ENCODE results near the gene UQCRC2.

Gene UQCRC2

GRCh38 chr16:21989751-21990150 lies 36.6 kb downstream of the UQCRC2 start:
- no peak for DNase-seq
- peaks cover 0 to 7% (median 4%) of the 10 kb centered on the region in 4 experiments for H3K36me3 ChIP-seq (ENCODE audit: control insufficient read depth in 4 of 4, insufficient read depth in 4 of 4, low read length in 3 of 4)
- H3K27ac ChIP-seq (ENCODE audit: insufficient read depth in 1 of 2, low read depth in 1 of 2, low read length in 2 of 2, poor library complexity in 1 of 2, severe bottlenecking in 2 of 2), result no peak overlapping the region
- no CpG with 5 or more reads among the region's 2 CpGs for WGBS (ENCODE audit: insufficient coverage)
- H3K4me3 ChIP-seq (ENCODE audit: control insufficient read depth in 1 of 7, extremely low read depth in 1 of 7, insufficient read depth in 4 of 7, low read depth in 2 of 7, low read length in 6 of 7), result no peak overlapping the region
- H3K4me1 ChIP-seq (ENCODE audit: control extremely low read depth in 1 of 4, control insufficient read depth in 4 of 4, insufficient read depth in 4 of 4, low read length in 3 of 4), result no peaks in the 10 kb centered on the region
- POLR2A ChIA-PET, result no interaction called here
- H3K9me3 ChIP-seq (ENCODE audit: control extremely low read depth in 1 of 5, control insufficient read depth in 4 of 5, insufficient read depth in 2 of 5, low read depth in 1 of 5, low read length in 4 of 5), result no peaks in the 10 kb centered on the region
- no peaks in the 10 kb centered on the region for H3K27me3 ChIP-seq (replicated peaks in 2 of 5; ENCODE audit: control insufficient read depth in 4 of 5, insufficient read depth in 5 of 5, low read length in 4 of 5)
- CTCF ChIA-PET, result interaction anchor here (0.9 to 3.1 kb wide), 7 partner anchors 9 to 198 kb away, joined by 3 to 20 read pairs (median 7); partner anchors contain the start of gene PDZD9

GRCh38 chr16:21990381-21990944 lies 37.3 kb downstream of the UQCRC2 start:
- Histone ChIP-seq H3K4me1 (ENCODE audit: control extremely low read depth in 1 of 4, control insufficient read depth in 4 of 4, insufficient read depth in 4 of 4, low read length in 3 of 4) (no peaks in the 10 kb centered on the region), H3K9me3 (ENCODE audit: control extremely low read depth in 1 of 5, control insufficient read depth in 4 of 5, insufficient read depth in 2 of 5, low read depth in 1 of 5, low read length in 4 of 5) (no peaks in the 10 kb centered on the region), H3K27ac (ENCODE audit: insufficient read depth in 1 of 2, low read depth in 1 of 2, low read length in 2 of 2, poor library complexity in 1 of 2, severe bottlenecking in 2 of 2) (no peak overlapping the region), H3K36me3 (ENCODE audit: control insufficient read depth in 4 of 4, insufficient read depth in 4 of 4, low read length in 3 of 4) (peaks cover 0 to 5% (median under 1%) of the 10 kb centered on the region in 4 experiments), H3K27me3 (replicated peaks in 2 of 5; ENCODE audit: control insufficient read depth in 4 of 5, insufficient read depth in 5 of 5, low read length in 4 of 5) (no peaks in the 10 kb centered on the region), H3K4me3 (ENCODE audit: control insufficient read depth in 1 of 7, extremely low read depth in 1 of 7, insufficient read depth in 4 of 7, low read depth in 2 of 7, low read length in 6 of 7) (no peak overlapping the region)
- CTCF ChIA-PET, result interaction anchor here (0.6 to 3.1 kb wide), 10 partner anchors 9 to 333 kb away, joined by 3 to 20 read pairs (median 3); partner anchors contain the start of gene PDZD9
- 80% methylated on average over 1 of the region's 3 CpGs for WGBS (ENCODE audit: insufficient coverage)
- no peak for DNase-seq
- POLR2A ChIA-PET, result interaction anchor here (0.6 kb wide), 1 partner anchor 117 kb away, joined by 5 read pairs; no protein-coding TSS in a partner anchor

- POLR2A ChIA-PET, result interaction anchor here (1.0 kb wide), 1 partner anchor 16 kb away, joined by 3 read pairs; no protein-coding TSS in a partner anchor
- CTCF ChIA-PET, result interaction anchor here (2.0 to 3.1 kb wide), 3 partner anchors 10 to 197 kb away, joined by 7 to 16 read pairs (median 15); no protein-coding TSS in a partner anchor
Observed at GRCh38 chr16:21991621-21992020, 38.5 kb downstream of the UQCRC2 start.

GRCh38 chr16:21994856-21995465 lies 41.8 kb downstream of the UQCRC2 start:
- ChIA-PET POLR2A (interaction anchor here (0.7 kb wide), 1 partner anchor 88 kb away, joined by 4 read pairs; no protein-coding TSS in a partner anchor), CTCF (interaction anchor here (0.8 to 1.9 kb wide), 2 partner anchors 83 to 88 kb away, joined by 3 to 8 read pairs; no protein-coding TSS in a partner anchor)
- no peak overlapping the region for H3K4me3 ChIP-seq (ENCODE audit: control insufficient read depth in 1 of 7, extremely low read depth in 1 of 7, insufficient read depth in 4 of 7, low read depth in 2 of 7, low read length in 6 of 7)
- no peak overlapping the region for H3K27ac ChIP-seq (ENCODE audit: insufficient read depth in 1 of 2, low read depth in 1 of 2, low read length in 2 of 2, poor library complexity in 1 of 2, severe bottlenecking in 2 of 2)
- 97% methylated on average over 4 of the region's 13 CpGs for WGBS (ENCODE audit: insufficient coverage)
- peak in 1 of 3 donors; percentile 13 for DNase-seq
- no peaks in the 10 kb centered on the region for H3K36me3 ChIP-seq (ENCODE audit: control insufficient read depth in 4 of 4, insufficient read depth in 4 of 4, low read length in 3 of 4)
- peaks cover 5 to 7% (median 6%) of the 10 kb centered on the region in 4 experiments for H3K4me1 ChIP-seq (ENCODE audit: control extremely low read depth in 1 of 4, control insufficient read depth in 4 of 4, insufficient read depth in 4 of 4, low read length in 3 of 4)
- H3K9me3 ChIP-seq (ENCODE audit: control extremely low read depth in 1 of 5, control insufficient read depth in 4 of 5, insufficient read depth in 2 of 5, low read depth in 1 of 5, low read length in 4 of 5), result no peaks in the 10 kb centered on the region
- H3K27me3 ChIP-seq (replicated peaks in 2 of 5; ENCODE audit: control insufficient read depth in 4 of 5, insufficient read depth in 5 of 5, low read length in 4 of 5), result no peaks in the 10 kb centered on the region

More at GRCh38 chr16:21991621-21992020, 38.5 kb downstream of the UQCRC2 start:
- Histone ChIP-seq H3K36me3 (ENCODE audit: control insufficient read depth in 4 of 4, insufficient read depth in 4 of 4, low read length in 3 of 4) (peaks cover 0 to 2% (median 0%) of the 10 kb centered on the region in 4 experiments), H3K27me3 (replicated peaks in 2 of 5; ENCODE audit: control insufficient read depth in 4 of 5, insufficient read depth in 5 of 5, low read length in 4 of 5) (no peaks in the 10 kb centered on the region), H3K27ac (ENCODE audit: insufficient read depth in 1 of 2, low read depth in 1 of 2, low read length in 2 of 2, poor library complexity in 1 of 2, severe bottlenecking in 2 of 2) (no peak overlapping the region), H3K4me3 (ENCODE audit: control insufficient read depth in 1 of 7, extremely low read depth in 1 of 7, insufficient read depth in 4 of 7, low read depth in 2 of 7, low read length in 6 of 7) (no peak overlapping the region), H3K4me1 (ENCODE audit: control extremely low read depth in 1 of 4, control insufficient read depth in 4 of 4, insufficient read depth in 4 of 4, low read length in 3 of 4) (no peaks in the 10 kb centered on the region), H3K9me3 (ENCODE audit: control extremely low read depth in 1 of 5, control insufficient read depth in 4 of 5, insufficient read depth in 2 of 5, low read depth in 1 of 5, low read length in 4 of 5) (no peaks in the 10 kb centered on the region)
- 100% methylated on average over 2 of the region's 6 CpGs for WGBS (ENCODE audit: insufficient coverage)
- no peak for DNase-seq

GRCh38 chr16:21996923-21997696 lies 43.9 kb downstream of the UQCRC2 start:
- H3K27ac ChIP-seq (ENCODE audit: insufficient read depth in 1 of 2, low read depth in 1 of 2, low read length in 2 of 2, poor library complexity in 1 of 2, severe bottlenecking in 2 of 2), result no peak overlapping the region
- WGBS (ENCODE audit: insufficient coverage), result 97% methylated on average over 7 of the region's 9 CpGs
- no peak for DNase-seq
- H3K9me3 ChIP-seq (ENCODE audit: control extremely low read depth in 1 of 5, control insufficient read depth in 4 of 5, insufficient read depth in 2 of 5, low read depth in 1 of 5, low read length in 4 of 5), result no peaks in the 10 kb centered on the region
- POLR2A ChIA-PET, result interaction anchor here (0.6 kb wide), 1 partner anchor 102 kb away, joined by 3 read pairs; no protein-coding TSS in a partner anchor
- CTCF ChIA-PET, result interaction anchor here (1.0 to 13.7 kb wide), 5 partner anchors 10 to 191 kb away, joined by 3 to 181 read pairs (median 7); partner anchors contain the start of gene MOSMO
- H3K4me3 ChIP-seq (ENCODE audit: control insufficient read depth in 1 of 7, extremely low read depth in 1 of 7, insufficient read depth in 4 of 7, low read depth in 2 of 7, low read length in 6 of 7), result no peak overlapping the region
- no peaks in the 10 kb centered on the region for H3K36me3 ChIP-seq (ENCODE audit: control insufficient read depth in 4 of 4, insufficient read depth in 4 of 4, low read length in 3 of 4)
- peaks cover 5 to 15% (median 8%) of the 10 kb centered on the region in 4 experiments for H3K4me1 ChIP-seq (ENCODE audit: control extremely low read depth in 1 of 4, control insufficient read depth in 4 of 4, insufficient read depth in 4 of 4, low read length in 3 of 4)
- H3K27me3 ChIP-seq (replicated peaks in 2 of 5; ENCODE audit: control insufficient read depth in 4 of 5, insufficient read depth in 5 of 5, low read length in 4 of 5), result no peaks in the 10 kb centered on the region

- peaks cover 5 to 15% (median 8%) of the 10 kb centered on the region in 4 experiments for H3K4me1 ChIP-seq (ENCODE audit: control extremely low read depth in 1 of 4, control insufficient read depth in 4 of 4, insufficient read depth in 4 of 4, low read length in 3 of 4)
- WGBS (ENCODE audit: insufficient coverage), result 85% methylated on average over 6 of the region's 7 CpGs
- H3K27ac ChIP-seq (ENCODE audit: insufficient read depth in 1 of 2, low read depth in 1 of 2, low read length in 2 of 2, poor library complexity in 1 of 2, severe bottlenecking in 2 of 2), result no peak overlapping the region
- H3K9me3 ChIP-seq (ENCODE audit: control extremely low read depth in 1 of 5, control insufficient read depth in 4 of 5, insufficient read depth in 2 of 5, low read depth in 1 of 5, low read length in 4 of 5), result no peaks in the 10 kb centered on the region
- no peak overlapping the region for H3K4me3 ChIP-seq (ENCODE audit: control insufficient read depth in 1 of 7, extremely low read depth in 1 of 7, insufficient read depth in 4 of 7, low read depth in 2 of 7, low read length in 6 of 7)
- H3K27me3 ChIP-seq (replicated peaks in 2 of 5; ENCODE audit: control insufficient read depth in 4 of 5, insufficient read depth in 5 of 5, low read length in 4 of 5), result no peaks in the 10 kb centered on the region
- H3K36me3 ChIP-seq (ENCODE audit: control insufficient read depth in 4 of 4, insufficient read depth in 4 of 4, low read length in 3 of 4), result no peaks in the 10 kb centered on the region
- ChIA-PET CTCF (interaction anchor here (1.0 to 13.7 kb wide), 7 partner anchors 8 to 190 kb away, joined by 3 to 181 read pairs (median 7); partner anchors contain the start of gene MOSMO), POLR2A (interaction anchor here (0.6 to 0.7 kb wide), 2 partner anchors 16 to 101 kb away, joined by 3 to 4 read pairs; no protein-coding TSS in a partner anchor)
- no peak for DNase-seq
Observed at GRCh38 chr16:21997697-21998480, 44.7 kb downstream of the UQCRC2 start.
